Kidney (tissue), 14 donors: ENCODE measurements around the gene MS4A6A. TPM values are rescaled to one million over a fixed set of nuclear protein-coding genes. Genes with fewer than 3 reads are reported as not detected.

Source experiments
- DNase-seq, 5 donors: peaks; one replicate each; pipeline ENCODE4 v3.0.0-alpha.2; 2013 to 2020
- FAIRE-seq: peaks from 2 replicates; lab custom pipeline; 2012; peaks lifted over from hg19 to GRCh38; lab: Jason Lieb, UNC
- H3K27ac ChIP-seq, 2 donors: one replicate each; pipeline ENCODE4 v1.7.0; 2013; ENCODE audit warnings: low read depth in 2 of 2, low read length in 2 of 2, inconsistent platforms in 1 of 2
- H3K27me3 ChIP-seq: one replicate; pipeline ENCODE4 v1.7.1; 2013; ENCODE audit warnings: low read length, inconsistent platforms; ENCODE audit not compliant: control insufficient read depth, insufficient read depth
- H3K36me3 ChIP-seq, 3 donors: one replicate each; pipeline versions ENCODE4 v1.7.0 to v1.7.1; 2013; ENCODE audit warnings: low read length in 3 of 3, control low read depth in 1 of 3, inconsistent platforms in 1 of 3; ENCODE audit not compliant: insufficient read depth in 3 of 3, control insufficient read depth in 2 of 3
- H3K4me1 ChIP-seq, 3 donors: one replicate each; pipeline versions ENCODE4 v1.7.0 to v1.7.1; 2013; ENCODE audit warnings: low read length in 3 of 3, inconsistent platforms in 1 of 3, low read depth in 1 of 3; ENCODE audit not compliant: control insufficient read depth in 2 of 3, insufficient read depth in 2 of 3
- H3K4me3 ChIP-seq, 3 donors: one replicate each; pipeline versions ENCODE4 v1.7.0 to v1.8.1; 2013; ENCODE audit warnings: low read length in 3 of 3, control low read depth in 1 of 3, inconsistent platforms in 1 of 3
- H3K9ac ChIP-seq, 3 donors: one replicate each; pipeline versions ENCODE4 v1.7.0 to v1.7.1; 2013; ENCODE audit warnings: low read length in 3 of 3, control low read depth in 1 of 3, inconsistent platforms in 1 of 3
- H3K9me3 ChIP-seq, 3 donors: one replicate each; pipeline versions ENCODE4 v1.7.0 to v1.7.1; 2013; ENCODE audit warnings: low read length in 3 of 3, control low read depth in 1 of 3, inconsistent platforms in 1 of 3; ENCODE audit not compliant: control insufficient read depth in 2 of 3, insufficient read depth in 1 of 3
- CTCF ChIP-seq: IDR thresholded peaks from 3 replicates; pipeline ENCODE4 v1.5.1; 2012; ENCODE audit warnings: mild to moderate bottlenecking, moderate library complexity, borderline replicate concordance; ENCODE audit not compliant: insufficient read depth; ENCODE audit errors: extremely low read depth
- intact Hi-C: fragments of 100-400 bp; cut with DNase I; formaldehyde crosslinking; loops from one replicate; pipeline ENCODE4 v1.11.1; 2022
- polyA plus RNA-seq: library from polyadenylated mRNA; stranded (reverse); fragments of 350-450 nt; fragmentation: Illumina TruSeq; extraction: RNeasy Lipid Tissue Mini Kit (QIAGEN cat#74804); gene quantifications from one replicate; pipeline ENCODE4 v1.2.3, GENCODE V29; 2014; ENCODE audit warnings: low read depth, low replicate concordance; ENCODE audit not compliant: insufficient read depth
- total RNA-seq: library from RNA; stranded (reverse); fragmentation: NEBNext Ultra II Directional; extraction: Animal tissue kit (Norgen Biotek cat#: 25700); gene quantifications from one replicate; pipeline ENCODE4 v1.2.1, GENCODE V29; 2021
- donor health status: control.
- donor health status: control.
- donor health status: control.
- donor health status: control.
- donor health status: control.
- donor health status: DM: yes; HTN: yes; CAD: no.
- donor health status: Normal renal cell carcinoma (clear cell type).

MS4A6A gene
- total and polyA plus RNA-seq, 2 donors from 2014 or later, result 16.7 to 145 TPM

- intact Hi-C loops, result no loop called here
- FAIRE-seq (no peak), DNase-seq (no peak)
- no peak overlapping the region for H3K4me3 ChIP-seq
- TF ChIP-seq CTCF, result no peak
- no peaks in the 10 kb centered on the region for H3K36me3 ChIP-seq
- H3K27me3 ChIP-seq, result no peaks in the 10 kb centered on the region
- no peaks in the 10 kb centered on the region for H3K9me3 ChIP-seq
- H3K4me1 ChIP-seq, result no peaks in the 10 kb centered on the region
- no peak overlapping the region for H3K9ac ChIP-seq
- H3K27ac ChIP-seq, result no peak overlapping the region
Observed at GRCh38 chr11:60209977-60210376, 27.1 kb upstream of the MS4A6A start.

- Histone ChIP-seq H3K27me3 (no peaks in the 10 kb centered on the region), H3K4me3 (no peak overlapping the region), H3K27ac (no peak overlapping the region), H3K9ac (no peak overlapping the region), H3K4me1 (no peaks in the 10 kb centered on the region), H3K36me3 (no peaks in the 10 kb centered on the region), H3K9me3 (no peaks in the 10 kb centered on the region)
- intact Hi-C loops, result no loop called here
- FAIRE-seq (no peak), DNase-seq (no peak)
- no peak for TF ChIP-seq CTCF
Observed at GRCh38 chr11:60208951-60209350, 26.1 kb upstream of the MS4A6A start.

GRCh38 chr11:60208146-60208895 lies 25.4 kb upstream of the MS4A6A start:
- Histone ChIP-seq H3K27ac (no peak overlapping the region), H3K9me3 (no peaks in the 10 kb centered on the region), H3K4me1 (no peaks in the 10 kb centered on the region), H3K27me3 (no peaks in the 10 kb centered on the region), H3K36me3 (no peaks in the 10 kb centered on the region), H3K4me3 (no peak overlapping the region), H3K9ac (no peak overlapping the region)
- no peak for FAIRE-seq
- intact Hi-C loops, result no loop called here
- no peak for TF ChIP-seq CTCF
- no peak for DNase-seq
